ENCODE results near the gene OLA1.

OLA1 gene

GRCh38 chr2:174224665-174225288, 23.6 kb downstream of the OLA1 start:
- TF ChIP-seq ZFX (IDR thresholded peaks at IDR 0.05; ENCODE audit: borderline replicate concordance), result no peak
- TF ChIP-seq, protein P1, sequence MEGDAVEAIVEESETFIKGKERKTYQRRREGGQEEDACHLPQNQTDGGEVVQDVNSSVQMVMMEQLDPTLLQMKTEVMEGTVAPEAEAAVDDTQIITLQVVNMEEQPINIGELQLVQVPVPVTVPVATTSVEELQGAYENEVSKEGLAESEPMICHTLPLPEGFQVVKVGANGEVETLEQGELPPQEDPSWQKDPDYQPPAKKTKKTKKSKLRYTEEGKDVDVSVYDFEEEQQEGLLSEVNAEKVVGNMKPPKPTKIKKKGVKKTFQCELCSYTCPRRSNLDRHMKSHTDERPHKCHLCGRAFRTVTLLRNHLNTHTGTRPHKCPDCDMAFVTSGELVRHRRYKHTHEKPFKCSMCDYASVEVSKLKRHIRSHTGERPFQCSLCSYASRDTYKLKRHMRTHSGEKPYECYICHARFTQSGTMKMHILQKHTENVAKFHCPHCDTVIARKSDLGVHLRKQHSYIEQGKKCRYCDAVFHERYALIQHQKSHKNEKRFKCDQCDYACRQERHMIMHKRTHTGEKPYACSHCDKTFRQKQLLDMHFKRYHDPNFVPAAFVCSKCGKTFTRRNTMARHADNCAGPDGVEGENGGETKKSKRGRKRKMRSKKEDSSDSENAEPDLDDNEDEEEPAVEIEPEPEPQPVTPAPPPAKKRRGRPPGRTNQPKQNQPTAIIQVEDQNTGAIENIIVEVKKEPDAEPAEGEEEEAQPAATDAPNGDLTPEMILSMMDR (IDR thresholded peaks at IDR 0.05), result no peak

DNA sequence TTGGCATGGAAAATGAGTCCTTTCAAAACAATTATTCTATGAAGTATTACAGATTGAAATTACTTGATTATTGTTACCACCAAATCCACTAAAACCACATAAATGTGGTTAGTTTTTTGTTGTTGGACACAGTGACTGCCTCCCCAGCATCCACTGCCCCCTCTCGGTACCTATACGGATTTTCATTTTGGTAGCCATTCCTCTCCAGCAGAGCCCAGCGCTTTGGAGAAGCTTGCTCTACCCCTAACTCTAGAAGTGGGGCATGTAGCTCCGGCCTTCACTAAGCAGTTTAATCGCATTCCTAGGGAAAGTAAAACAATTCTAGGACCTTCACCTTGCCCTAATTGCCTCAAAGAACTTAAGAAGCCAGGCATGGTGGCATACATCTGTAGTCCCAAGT, 24.2 kb downstream of the OLA1 start:
- no peak for TF ChIP-seq ZFX (IDR thresholded peaks at IDR 0.05; ENCODE audit: borderline replicate concordance)
- no peak overlapping the region for H3K27ac ChIP-seq

More at GRCh38 chr2:174224665-174225288, 23.6 kb downstream of the OLA1 start:
- H3K27ac ChIP-seq, result no peak overlapping the region

DNA sequence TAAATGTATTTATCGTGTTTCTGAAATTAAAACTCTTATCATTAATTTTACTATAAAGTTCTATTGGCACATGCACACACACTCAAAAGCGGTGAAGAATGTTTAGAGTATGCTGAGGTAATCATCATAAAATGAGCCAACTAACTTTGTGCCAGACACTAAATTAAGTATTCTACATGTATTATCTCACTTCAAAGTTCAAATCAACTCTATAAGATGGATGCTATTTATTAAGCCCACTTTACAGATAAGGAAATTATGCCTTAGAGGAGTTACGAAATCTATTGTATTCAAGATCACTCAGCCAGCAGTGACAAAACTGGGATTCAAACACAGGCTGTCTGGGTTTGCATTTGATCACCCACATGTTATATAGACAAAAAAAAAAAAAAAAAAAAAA, 24.9 kb downstream of the OLA1 start:
- H3K27ac ChIP-seq, result no peak overlapping the region
- TF ChIP-seq, protein P1 (IDR thresholded peaks at IDR 0.05), result no peak

GRCh38 chr2:174222154-174222553, 26.2 kb downstream of the OLA1 start:
- no peak overlapping the region for H3K27ac ChIP-seq
- TF ChIP-seq ZFX (IDR thresholded peaks at IDR 0.05; ENCODE audit: borderline replicate concordance), result no peak
- TF ChIP-seq, protein P1 (IDR thresholded peaks at IDR 0.05), result no peak

DNA sequence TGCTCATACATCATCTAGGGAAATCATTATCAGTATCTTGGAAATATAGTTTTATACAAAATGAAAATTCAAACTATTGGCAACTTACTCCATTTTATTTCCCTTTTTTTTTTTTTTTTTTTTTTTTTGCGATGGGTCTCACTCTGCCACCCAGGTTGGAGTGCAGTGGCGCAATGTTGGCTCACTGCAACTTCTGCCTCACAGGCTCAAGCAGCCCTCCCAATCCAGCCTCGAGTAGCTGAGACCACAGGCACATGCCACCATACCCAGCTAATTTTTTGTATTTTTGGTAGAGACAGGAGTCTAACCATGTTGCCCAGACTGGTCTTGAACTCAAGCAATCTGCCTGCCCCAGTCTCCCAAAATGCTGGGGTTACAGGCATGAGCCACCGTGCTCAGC, 29.0 kb downstream of the OLA1 start:
- H3K27ac ChIP-seq, result no peak overlapping the region
- TF ChIP-seq, protein P1 (IDR thresholded peaks at IDR 0.05), result no peak
- no peak for TF ChIP-seq ZFX (IDR thresholded peaks at IDR 0.05; ENCODE audit: borderline replicate concordance)

DNA sequence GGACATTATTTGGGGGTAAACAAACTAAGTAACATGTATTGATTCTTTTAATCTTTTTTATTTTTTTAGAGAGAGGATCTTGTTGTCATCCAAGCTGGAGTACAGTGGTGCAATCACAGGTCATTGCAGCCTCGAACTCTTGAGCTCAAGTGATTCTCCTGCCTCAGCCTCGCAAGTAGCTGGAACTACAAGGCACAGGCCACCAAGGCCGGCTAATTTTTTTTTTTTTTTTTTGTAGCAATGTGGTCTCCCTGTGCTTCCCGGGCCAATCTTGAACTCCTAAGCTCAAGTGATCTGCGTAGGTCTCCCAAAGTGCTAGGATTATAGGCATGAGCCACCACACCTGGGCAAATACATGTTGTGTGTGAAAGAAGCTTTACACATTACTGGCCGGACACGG, 29.6 kb downstream of the OLA1 start:
- no peak for TF ChIP-seq ZFX (IDR thresholded peaks at IDR 0.05; ENCODE audit: borderline replicate concordance)
- TF ChIP-seq, protein P1 (IDR thresholded peaks at IDR 0.05), result no peak
- no peak overlapping the region for H3K27ac ChIP-seq

DNA sequence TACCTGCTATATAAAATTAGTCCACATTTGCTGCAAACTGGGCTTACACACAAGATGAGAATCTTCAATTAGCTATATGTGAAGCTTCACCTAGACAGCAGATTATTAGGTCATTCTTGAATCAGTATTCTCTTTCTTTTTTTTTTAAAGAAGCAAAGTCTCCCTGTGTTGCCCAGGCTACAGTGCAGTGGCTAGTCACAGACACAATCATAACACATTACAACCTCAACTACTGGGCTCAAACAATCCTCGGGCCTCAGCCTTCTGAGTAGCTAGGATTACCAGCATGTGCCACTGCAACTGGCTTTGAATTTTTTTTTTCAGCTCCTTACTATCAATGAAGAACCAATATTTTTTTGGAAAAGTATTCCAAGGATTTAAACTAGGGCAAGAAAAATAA, 30.5 kb downstream of the OLA1 start:
- no peak overlapping the region for H3K27ac ChIP-seq
- TF ChIP-seq, protein P1 (IDR thresholded peaks at IDR 0.05), result no peak
- TF ChIP-seq ZFX (IDR thresholded peaks at IDR 0.05; ENCODE audit: borderline replicate concordance), result no peak

DNA sequence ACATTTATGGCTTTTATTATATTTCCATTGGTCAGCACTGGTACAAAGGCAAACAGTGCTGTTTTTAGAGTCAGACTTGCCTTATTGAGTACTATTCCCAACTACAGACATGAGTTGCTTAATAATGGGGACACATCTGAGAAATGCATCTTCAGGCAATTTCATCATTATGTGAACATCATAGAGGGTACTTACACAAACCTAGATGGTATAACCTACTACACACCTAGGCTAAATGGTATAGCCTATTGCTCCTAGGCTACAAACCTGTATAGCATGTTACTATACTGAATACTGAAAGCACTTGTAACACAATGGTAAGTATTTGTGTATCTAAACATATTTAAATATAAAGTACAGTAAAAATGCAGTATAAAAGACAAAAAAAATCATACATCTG, 36.4 kb downstream of the OLA1 start:
- no peak overlapping the region for H3K27ac ChIP-seq
- TF ChIP-seq, protein P1 (IDR thresholded peaks at IDR 0.05), result no peak
- no peak for TF ChIP-seq ZFX (IDR thresholded peaks at IDR 0.05; ENCODE audit: borderline replicate concordance)
